ENCODE data around the gene RRAD.
A peak's percentile ranks its signal among the peaks of the same experiment; 100 is the strongest.
"Not testable (repeated sequence)": the region's sequence is repeated elsewhere in the genome, so short reads cannot be mapped to it uniquely, and the experiment has no call there.

RRAD gene, protein sequence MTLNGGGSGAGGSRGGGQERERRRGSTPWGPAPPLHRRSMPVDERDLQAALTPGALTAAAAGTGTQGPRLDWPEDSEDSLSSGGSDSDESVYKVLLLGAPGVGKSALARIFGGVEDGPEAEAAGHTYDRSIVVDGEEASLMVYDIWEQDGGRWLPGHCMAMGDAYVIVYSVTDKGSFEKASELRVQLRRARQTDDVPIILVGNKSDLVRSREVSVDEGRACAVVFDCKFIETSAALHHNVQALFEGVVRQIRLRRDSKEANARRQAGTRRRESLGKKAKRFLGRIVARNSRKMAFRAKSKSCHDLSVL

DNA sequence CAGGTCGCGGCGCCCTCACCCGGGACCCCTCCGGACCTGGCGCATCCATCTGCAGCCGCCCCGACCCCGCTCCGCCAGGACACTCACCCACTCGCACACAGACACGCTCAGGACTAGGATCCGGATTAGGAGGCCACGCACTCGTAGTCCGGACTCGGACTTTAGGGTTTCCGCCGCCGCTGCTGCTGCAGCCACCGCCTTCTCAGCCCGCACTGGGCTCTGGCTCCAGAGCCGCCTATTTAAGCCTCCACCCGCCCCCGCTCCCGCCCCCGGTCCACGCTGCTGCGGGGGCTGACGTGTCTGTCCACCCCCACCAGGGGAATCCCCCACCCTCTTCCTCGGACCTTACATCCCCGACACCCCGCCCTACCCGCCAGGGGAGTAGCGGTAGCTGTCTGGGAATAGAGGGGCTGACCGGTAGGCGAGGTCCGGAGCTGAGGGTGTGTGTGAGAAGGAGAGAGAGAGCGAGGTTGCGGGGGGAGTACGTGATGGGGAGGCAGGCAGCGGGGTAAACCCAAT is at the start of gene RRAD:
Gene RRAD (minus strand): TSS at position 214 of the 519 bp plus-strand sequence. CDS start 356 bp downstream, outside the sequence.
- no peak for DNase-seq (ENCODE audit: low read depth, low spot score)

- DNase-seq (ENCODE audit: low read depth, low spot score) = not testable (repeated sequence)
These were observed 49.6 kb upstream of the RRAD start for GRCh38 chr16:66974932-66975246.

DNA sequence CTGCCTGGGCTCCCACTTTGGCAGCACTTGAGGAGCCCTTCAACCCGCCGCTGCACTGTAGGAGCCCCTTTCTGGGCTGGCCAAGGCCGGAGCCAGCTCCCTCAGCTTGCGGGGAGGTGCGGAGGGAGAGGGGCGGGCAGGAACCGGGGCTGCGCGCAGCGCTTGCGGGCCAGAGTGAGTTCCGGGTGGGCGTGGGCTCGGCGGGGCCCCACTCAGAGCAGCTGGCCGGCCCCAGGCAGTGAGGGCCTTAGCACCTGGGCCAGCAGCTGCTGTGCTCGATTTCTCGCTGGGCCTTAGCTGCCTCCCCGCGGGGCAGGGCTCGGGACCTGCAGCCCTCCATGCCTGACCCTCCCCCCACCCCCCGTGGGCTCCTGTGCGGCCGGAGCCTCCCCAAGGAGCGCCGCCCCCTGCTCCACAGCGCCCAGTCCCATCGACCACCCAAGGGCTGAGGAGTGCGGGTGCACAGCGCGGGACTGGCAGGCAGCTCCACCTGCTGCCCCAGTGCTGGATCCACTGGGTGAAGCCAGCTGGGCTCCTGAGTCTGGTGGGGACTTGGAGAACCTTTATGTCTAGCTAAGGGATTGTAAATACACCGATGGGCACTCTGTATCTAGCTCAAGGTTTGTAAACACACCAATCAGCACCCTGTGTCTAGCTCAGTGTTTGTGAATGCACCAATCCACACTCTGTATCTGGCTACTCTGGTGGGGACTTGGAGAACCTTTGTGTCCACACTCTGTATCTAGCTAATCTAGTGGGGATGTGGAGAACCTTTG is 49.0 kb upstream of the RRAD start:
- DNase-seq (ENCODE audit: low read depth, low spot score) = not testable (repeated sequence)

DNA sequence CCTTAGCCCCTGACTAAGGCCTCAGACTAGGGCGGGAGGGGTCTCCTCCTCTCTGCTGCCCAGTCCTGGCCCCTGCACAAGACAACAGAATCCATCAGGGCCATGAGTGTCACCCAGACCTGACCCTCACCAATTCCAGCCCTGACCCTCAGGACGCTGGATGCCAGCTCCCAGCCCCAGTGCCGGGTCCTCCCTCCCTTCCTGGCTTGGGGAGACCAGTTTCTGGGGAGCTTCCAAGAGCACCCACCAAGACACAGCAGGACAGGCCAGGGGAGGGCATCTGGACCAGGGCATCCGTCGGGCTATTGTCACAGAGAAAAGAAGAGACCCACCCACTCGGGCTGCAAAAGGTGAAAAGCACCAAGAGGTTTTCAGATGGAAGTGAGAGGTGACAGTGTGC is 48.4 kb upstream of the RRAD start:
- DNase-seq (ENCODE audit: low read depth, low spot score) = no peak

DNA sequence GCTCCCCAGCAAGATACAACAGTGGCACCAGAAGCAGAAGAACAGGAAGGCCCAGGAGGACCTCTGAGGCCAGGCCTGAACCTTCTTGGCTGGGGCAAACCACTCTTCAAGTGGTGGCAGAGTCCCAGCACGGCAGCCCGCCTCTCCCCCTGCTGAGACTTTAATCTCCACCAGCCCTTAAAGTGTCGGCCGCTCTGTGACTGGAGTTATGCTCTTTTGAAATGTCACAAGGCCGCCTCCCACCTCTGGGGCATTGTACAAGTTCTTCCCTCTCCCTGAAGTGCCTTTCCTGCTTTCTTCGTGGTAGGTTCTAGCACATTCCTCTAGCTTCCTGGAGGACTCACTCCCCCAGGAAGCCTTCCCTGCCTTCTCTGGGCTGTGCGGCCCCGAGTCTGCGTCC is 47.6 kb upstream of the RRAD start:
- DNase-seq (ENCODE audit: low read depth, low spot score) = no peak

DNA sequence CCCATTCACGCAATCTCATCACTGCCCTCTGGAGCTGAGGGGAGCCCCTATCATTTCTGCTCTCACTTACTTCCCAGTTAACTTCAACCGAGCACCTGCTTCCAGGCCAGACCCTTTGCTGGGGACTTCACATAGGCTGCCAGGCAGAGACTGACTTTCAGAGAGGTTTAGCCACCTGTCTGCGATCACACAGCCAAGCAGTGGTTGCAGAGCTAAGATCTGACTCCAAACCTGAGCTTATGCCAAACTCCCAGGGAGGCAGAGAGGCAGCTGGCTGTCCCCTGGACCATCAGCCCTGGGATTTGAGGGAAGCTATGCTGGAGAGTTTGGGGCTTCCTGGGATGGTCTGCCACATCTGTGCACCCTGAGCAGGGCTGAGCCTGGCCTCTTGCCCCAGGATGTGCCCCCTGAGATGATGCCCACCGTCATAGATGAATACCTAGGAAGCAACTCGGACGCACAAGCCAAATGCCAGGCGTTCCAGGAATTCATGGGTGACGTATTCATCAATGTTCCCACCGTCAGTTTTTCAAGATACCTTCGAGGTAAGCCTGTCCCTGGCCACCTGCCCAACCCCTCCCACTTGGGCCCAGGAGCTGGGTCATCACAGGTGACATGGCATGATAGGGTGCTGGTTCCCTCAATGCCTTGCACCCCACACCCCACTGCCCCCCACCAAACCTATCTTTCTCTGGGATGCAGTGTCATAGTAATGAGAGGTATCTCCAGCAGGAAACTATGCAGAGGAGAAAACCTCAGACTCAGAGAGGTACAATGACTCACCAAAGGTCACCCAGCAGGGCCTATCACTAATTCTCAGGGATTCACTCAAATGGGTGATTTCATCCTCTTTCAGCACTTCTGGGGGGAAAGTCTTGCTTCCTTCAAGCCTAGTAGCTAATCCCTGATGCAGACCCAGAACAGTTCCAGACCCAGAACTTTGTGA is 45.7 kb upstream of the RRAD start:
- no peak for DNase-seq (ENCODE audit: low read depth, low spot score)

DNA sequence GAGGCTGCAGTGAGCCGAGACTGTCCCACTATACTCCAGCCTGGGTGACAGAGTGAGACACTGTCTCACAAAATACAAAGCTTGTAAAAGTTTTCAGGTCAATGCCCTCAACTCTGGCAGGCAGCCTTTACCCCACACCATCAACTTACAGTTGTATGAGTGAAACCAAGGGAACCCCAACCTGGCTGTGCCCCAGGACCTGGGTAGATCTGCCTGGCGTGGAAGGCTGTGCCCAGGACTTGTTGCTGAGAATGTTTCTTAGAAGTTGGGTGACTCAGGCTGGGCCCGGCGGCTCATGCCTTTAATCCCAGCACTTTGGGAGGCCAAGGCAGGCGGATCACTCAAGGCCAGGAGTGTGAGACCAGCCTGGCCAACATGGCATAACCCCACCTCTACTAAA is 43.5 kb upstream of the RRAD start:
- DNase-seq (ENCODE audit: low read depth, low spot score) = no peak

- no peak for DNase-seq (ENCODE audit: low read depth, low spot score)
These were observed 38.7 kb upstream of the RRAD start for GRCh38 chr16:66964049-66964448.

DNA sequence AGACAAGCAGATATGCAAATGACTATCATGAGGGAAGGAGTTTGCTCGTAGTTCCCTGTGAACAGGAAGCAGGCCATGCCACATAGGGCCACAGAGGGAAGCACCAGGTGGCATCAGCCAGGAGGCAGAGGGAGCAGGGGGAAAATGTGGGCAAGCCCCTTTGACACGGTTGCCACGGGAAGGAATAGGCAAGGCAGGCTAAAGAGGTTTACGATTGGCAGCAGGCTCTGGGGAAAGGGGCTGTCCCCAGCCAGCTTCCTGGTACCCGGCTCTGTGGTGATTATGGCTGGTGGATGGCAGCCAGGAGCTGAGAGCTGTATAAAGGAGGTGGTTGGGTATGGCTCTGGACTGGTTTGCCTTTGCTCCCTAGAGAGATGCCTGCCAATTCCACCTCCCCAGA is 36.6 kb upstream of the RRAD start:
- no peak for DNase-seq (ENCODE audit: low read depth, low spot score)

- peak; percentile 80 for DNase-seq (ENCODE audit: low read depth, low spot score)
These were observed 35.9 kb upstream of the RRAD start, which contains the start of gene CES3 for GRCh38 chr16:66961065-66961744. TSS of gene CES3 (plus strand) at chr16:66961266. CDS start at chr16:66961308, 42 bp downstream.

GRCh38 chr16:66960270-66960669 is 34.9 kb upstream of the RRAD start:
- no peak for DNase-seq (ENCODE audit: low read depth, low spot score)

- no peak for DNase-seq (ENCODE audit: low read depth, low spot score)
These were observed 34.4 kb upstream of the RRAD start for GRCh38 chr16:66959704-66960161.

DNA sequence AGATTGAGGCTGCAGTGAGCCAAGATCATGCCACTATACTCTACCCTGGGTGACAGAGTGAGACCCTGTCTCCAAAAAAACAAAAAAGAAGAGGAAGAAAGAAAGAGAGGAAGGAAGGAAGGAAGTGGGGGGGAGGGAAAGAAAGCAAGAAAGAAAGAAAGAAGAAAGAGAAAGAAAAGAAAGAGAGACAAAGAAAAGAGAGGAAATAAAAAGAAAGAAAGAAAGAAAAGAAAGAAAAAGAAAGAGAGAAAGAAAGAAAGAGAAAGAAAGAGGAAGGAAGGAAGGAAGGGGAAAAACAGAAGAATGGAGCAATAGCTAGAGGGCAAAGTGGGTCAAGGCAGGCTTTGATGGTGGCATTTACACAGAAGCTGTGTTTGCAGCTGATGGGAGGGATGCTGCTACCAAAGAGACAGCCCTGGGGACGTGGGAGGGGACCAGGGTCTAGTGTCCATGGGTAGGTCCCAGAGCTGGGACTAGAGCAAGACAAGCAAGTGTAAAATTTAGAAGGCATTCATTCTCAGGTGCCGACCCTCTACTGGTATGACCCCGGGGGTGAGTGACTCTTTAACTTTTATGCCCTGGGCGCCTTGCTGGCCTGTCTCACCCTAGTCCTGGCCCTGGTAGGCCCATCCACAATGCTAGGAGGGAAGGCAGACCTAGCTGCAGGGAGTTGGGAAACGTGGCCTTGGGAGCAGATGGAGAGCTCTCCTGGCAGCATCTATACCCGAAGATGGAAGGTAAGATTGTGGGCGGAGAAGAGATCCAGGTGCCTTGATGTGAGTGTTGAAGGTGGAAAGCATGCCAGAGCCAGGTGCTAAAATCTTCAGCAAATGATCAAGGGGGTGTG is 33.7 kb upstream of the RRAD start:
- no peak for DNase-seq (ENCODE audit: low read depth, low spot score)

DNA sequence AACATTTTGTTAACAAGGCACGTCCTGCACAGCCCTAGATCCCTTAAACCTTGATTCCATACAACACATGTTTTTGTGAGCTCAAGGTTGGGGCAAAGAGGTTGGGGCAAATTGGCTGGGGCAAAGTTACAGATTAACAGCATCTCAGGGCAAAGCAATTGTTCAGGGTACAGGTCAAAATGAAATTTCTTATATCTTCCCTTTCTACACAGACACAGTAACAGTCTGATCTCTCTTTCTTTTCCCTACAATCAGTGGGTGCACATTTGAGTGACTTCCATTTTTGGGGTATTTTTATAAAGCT is 30.8 kb upstream of the RRAD start:
- not testable (repeated sequence) for DNase-seq (ENCODE audit: low read depth, low spot score)

DNA sequence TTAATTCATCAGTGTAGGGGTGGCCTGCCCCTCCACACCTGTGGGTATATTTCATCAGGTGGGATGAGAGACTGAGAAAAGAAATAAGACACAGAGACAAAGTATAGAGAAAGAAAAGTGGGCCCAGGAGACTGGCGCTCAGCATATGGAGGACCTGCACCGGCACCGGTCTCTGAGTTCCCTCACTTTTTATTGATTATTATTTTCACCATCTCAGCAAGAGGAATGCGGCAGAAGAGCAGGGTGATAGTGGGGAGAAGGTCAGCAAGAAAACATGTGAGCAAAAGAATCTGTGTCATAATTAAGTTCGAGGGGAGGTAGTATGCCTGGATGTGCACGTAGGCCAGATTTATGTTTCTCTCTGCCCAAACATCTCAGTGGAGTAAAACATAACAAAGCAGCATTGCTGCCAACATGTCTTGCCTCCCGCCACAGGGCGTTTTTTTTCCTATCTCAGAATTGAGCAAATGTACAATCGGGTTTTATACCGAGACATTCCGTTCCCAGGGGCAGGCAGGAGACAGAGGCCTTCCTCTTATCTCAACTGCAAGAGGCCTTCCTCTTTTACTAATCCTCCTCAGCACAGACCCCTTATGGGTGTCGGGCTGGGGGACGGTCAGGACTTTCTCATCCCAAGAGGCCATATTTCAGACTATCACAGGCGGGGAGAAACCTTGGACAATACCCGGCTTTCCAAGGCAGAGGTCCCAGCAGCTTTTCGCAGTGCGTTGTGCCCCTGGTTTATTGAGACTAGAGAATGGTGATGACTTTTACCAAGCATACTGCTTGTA is 30.2 kb upstream of the RRAD start:
- not testable (repeated sequence) for DNase-seq (ENCODE audit: low read depth, low spot score)

DNA sequence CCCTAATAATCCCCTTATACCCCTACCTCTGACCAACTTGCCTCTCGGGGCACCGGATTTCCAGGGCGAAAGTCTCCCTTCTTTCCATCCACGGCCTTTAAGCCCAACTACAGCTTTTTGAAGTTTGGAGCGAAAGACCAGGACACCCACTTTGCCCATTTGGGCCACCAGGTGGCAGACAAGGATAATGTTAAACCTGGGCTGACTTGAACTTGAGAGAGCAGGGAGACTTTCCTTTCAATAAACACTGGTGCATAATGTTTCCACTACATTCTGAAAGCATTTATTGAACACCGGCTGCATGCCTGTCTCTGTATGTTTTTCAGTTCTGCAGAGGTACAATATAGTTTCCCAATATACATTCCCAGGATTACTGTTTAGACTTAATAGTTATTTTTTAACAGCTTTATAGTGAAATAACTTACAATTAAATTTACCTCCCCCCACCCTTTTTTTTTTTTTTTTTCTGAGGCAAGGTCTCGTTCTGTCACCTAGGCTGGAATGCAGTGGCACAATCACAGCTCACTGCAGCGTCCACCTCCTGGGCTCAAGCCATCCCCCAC is 28.8 kb upstream of the RRAD start:
- DNase-seq (ENCODE audit: low read depth, low spot score) = peak; percentile 52

DNA sequence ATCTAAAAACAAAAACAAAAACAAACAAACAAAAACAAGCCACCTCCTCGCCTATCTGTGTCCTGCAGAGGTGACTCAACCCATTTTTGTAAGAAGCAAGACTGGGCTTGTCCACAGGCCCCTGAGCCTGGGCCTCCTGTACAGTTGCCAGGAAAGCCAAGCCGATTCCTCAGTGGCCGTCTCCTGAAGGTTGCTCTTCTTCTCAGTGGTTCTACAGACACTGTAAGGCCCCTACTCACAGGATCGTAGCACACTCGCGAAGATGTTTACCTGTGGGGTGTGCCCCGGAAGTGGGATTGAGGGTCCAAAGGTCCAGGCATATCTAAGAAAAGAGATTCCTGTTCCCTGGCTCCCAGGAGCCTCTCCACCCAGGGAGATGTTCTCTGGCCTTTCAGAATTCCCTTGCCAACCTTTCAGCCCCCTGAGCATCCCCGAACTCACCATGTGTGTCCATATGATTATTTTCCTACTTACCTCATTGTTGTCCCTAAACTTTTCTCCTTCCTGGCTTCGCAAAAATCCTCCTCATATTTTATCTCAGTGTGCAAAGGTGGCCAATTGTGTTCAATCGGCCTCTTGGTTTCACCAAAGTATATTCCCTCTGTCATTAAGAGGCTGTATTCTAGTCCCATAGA is 28.2 kb upstream of the RRAD start:
- DNase-seq (ENCODE audit: low read depth, low spot score) = no peak

- no peak for DNase-seq (ENCODE audit: low read depth, low spot score)
These were observed 27.2 kb upstream of the RRAD start for GRCh38 chr16:66952430-66953110.
